IPS-NIHi7 (cell line): ENCODE measurements around the gene TBC1D22A.

Source experiments
- DNase-seq: peaks from one replicate; pipeline ENCODE4 v3.0.0; 2012; ENCODE audit warnings: mixed read lengths; ENCODE audit errors: extremely low spot score

Gene TBC1D22A

DNA sequence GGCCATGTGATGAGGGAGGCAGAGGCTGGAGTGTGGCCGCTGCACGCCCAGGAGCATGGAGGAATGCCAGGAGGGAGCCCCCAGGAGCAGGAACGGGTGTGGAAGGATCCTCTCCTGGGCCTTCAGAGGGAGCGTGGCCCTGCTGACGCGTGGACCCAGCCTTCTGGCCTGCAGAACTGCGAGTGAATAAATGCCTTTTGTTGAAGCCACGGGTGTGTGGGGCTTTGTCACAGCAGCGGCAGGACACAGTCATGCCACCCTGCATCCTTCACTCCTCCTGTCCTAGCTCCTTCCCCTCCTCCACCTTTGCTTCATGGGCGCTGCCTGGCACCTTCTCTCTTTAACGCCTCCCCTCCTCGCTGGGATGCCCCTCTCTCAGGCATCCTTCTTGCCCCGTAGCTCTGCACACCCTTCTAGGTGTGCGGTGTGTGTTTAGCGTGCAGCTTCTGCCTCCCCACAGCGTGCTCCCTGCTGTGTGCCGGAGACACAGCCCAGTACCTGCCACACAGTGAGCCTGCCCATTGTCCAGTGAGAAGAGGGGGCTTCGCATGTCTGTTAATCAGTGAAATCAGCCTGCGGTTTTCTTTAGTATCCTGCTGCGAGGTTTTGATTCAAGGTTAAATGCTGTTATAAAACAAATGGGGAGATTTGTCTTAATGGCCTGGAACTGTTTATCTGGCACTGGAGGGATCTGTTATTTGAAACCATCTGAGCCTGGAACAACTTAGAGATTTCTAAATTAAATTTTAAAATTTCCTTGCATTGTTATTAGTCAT, 459.6 kb downstream of the TBC1D22A start:
- DNase-seq: no peak
